GM19043 (cell line): ENCODE measurements around the gene IPO5.

Experiments used
- ATAC-seq: cut with Tn5 transposase; IDR thresholded peaks from one replicate; pipeline ENCODE4 v1.9.1; 2021; ENCODE audit warnings: low read depth; ENCODE audit not compliant: unreplicated experiment

Gene IPO5

DNA sequence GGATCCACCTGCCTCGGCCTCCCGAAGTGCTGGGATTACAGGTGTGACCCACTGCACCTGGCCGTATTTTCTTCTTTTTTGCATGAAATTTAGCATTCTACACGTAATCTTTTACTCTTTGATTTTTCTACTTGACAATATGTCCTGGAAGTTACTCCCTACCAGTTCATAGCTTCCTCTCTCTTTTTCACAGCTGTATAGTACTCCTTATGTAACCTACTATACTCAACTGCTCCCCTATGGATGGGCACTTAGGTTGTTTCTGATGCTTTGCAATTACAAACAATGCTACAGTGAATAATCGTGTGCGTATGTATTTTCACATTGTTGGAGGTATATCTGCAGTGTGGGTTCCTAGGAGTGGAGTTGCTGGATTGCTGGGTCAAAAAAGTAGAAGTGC, 98.9 kb downstream of the IPO5 start:
- ATAC-seq: no peak

GRCh38 chr13:98054301-98054700, 100.8 kb downstream of the IPO5 start:
- no peak for ATAC-seq

GRCh38 chr13:98055623-98056022, 102.1 kb downstream of the IPO5 start:
- ATAC-seq: no peak

DNA sequence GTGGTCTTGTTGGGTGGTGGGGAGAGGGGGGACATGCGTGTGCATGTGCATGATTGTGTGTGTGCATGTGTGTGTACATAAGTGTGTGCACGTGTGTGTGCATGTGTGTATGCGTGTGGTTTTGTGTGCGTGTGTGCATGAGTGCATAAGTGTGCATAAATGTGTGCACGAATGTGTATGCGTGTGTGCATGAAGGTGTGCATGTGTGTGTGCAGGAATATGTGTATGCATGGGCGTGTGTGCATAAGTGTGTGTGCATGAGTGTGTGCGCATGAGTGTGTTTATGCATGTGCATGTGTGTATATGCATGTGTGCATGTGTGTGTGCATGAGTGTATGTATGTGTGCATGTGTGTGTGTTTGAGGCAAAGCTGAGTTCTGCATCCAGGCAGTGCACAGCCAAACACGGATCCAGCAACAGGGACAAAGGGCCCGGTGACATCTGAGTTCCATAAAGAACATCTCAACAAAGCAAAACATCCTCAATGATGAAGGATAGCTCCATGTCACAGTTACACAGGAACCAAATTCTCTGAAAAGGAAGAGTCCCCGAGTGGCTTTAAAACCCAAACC, 103.5 kb downstream of the IPO5 start:
- ATAC-seq: no peak

- ATAC-seq: no peak
These were observed 105.8 kb downstream of the IPO5 start for GRCh38 chr13:98059276-98059675.

- ATAC-seq: no peak
These were observed 106.8 kb downstream of the IPO5 start for GRCh38 chr13:98060282-98060681.

- ATAC-seq: no peak
These were observed 112.0 kb downstream of the IPO5 start for GRCh38 chr13:98065468-98065867.

DNA sequence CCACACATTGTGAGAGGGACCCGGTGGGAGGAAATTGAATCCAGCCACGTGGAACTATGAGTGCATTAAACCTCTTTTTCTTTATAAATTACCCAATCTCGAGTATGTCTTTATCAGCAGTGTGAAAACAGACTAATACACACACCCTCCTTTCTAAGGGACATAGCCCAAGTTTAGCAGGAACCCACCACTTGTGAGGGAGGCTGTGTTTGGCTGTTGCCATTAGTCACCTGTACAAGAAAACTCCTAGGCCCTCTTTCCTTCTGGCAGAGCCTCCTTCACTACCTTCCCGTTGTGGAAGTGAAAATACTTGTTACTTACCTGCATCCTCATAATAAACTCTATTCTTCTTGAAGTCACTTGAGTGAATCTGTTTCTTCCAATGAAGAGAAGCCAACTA, 113.2 kb downstream of the IPO5 start:
- no peak for ATAC-seq

GRCh38 chr13:98068521-98068920, 115.0 kb downstream of the IPO5 start:
- no peak for ATAC-seq

DNA sequence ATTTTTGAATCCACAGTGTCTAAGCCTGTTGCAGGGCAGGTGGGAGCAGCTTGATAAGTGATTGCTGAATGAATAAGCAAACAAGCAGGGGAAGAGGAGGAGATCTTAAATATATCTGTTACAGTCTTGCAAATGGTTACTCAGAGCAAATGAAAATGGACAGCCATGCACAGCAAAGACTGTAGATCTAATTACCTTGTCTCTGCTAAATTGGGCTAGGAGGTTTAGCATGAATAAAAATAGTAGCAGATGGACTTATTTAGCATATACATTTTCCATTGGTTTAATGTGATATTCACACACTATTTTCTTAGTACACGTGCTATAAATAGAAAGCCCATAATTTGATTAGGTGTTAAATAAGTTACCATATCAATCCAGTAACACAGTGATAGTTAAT, 116.5 kb downstream of the IPO5 start:
- ATAC-seq: no peak

- ATAC-seq: no peak
These were observed 117.8 kb downstream of the IPO5 start for GRCh38 chr13:98071316-98071715.

DNA sequence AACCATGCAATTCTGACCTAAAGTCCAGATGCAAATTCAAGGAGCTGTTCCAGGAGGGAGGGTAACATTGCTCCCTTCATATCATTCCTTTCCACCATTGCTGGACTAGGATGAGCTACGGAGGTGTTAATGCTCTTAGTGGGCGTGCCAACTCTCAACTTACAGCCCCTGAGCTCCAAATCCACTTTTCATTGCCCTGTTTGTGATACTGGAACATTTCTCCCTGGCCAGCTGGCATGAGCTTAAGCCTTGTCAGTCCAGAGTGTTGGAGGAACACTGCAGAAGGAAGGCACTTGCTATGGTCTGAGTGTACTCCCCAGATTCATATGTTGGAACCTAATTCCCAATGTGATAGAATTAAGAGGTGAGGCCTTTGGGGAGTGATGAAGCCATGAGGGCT, 119.0 kb downstream of the IPO5 start:
- ATAC-seq: no peak
